ENCODE results near the gene PRSS27. TPM values are rescaled to one million over a fixed set of nuclear protein-coding genes. Genes with fewer than 3 reads are reported as not detected.
"Not testable (repeated sequence)": the region's sequence is repeated elsewhere in the genome, so short reads cannot be mapped to it uniquely, and the experiment has no call there.

The PRSS27 gene
- total RNA-seq, 1 donor from 2014 or later: 1.3 TPM

- Histone ChIP-seq H3K27ac (no peak overlapping the region), H3K36me3 (no peaks in the 10 kb centered on the region), H3K9me3 (no peaks in the 10 kb centered on the region), H3K4me1 (no peaks in the 10 kb centered on the region), H3K4me3 (no peak overlapping the region), H3K27me3 (ENCODE audit: low read depth) (peaks cover 5% of the 10 kb centered on the region)
- intact Hi-C loops (cut with DNase I): no loop called here
- ATAC-seq: peak in 1 of 2 donors; percentile 23
- no peak for DNase-seq
- no peak for TF ChIP-seq CTCF (IDR thresholded peaks at IDR 0.05)
Measured at GRCh38 chr16:2734844-2735515, 15.0 kb upstream of the PRSS27 start.

GRCh38 chr16:2728034-2728433 is 8.0 kb upstream of the PRSS27 start:
- Histone ChIP-seq H3K9me3 (no peaks in the 10 kb centered on the region), H3K4me3 (no peak overlapping the region), H3K36me3 (no peaks in the 10 kb centered on the region), H3K27me3 (ENCODE audit: low read depth) (no peaks in the 10 kb centered on the region), H3K4me1 (no peaks in the 10 kb centered on the region), H3K27ac (no peak overlapping the region)
- no peak for DNase-seq
- intact Hi-C loops (cut with DNase I): no loop called here
- ATAC-seq: no peak
- no peak for TF ChIP-seq CTCF (IDR thresholded peaks at IDR 0.05)

GRCh38 chr16:2726923-2727322 is 6.9 kb upstream of the PRSS27 start:
- Histone ChIP-seq H3K27ac (no peak overlapping the region), H3K9me3 (no peaks in the 10 kb centered on the region), H3K4me3 (no peak overlapping the region), H3K27me3 (ENCODE audit: low read depth) (no peaks in the 10 kb centered on the region), H3K4me1 (no peaks in the 10 kb centered on the region), H3K36me3 (no peaks in the 10 kb centered on the region)
- ATAC-seq: no peak
- no peak for DNase-seq
- intact Hi-C loops (cut with DNase I): no loop called here
- TF ChIP-seq CTCF (IDR thresholded peaks at IDR 0.05): no peak

GRCh38 chr16:2724816-2725348 is 4.9 kb upstream of the PRSS27 start:
- DNase-seq: no peak
- H3K4me3 ChIP-seq: no peak overlapping the region
- intact Hi-C loops (cut with DNase I): no loop called here
- no peaks in the 10 kb centered on the region for H3K36me3 ChIP-seq
- H3K27ac ChIP-seq: no peak overlapping the region
- no peaks in the 10 kb centered on the region for H3K9me3 ChIP-seq
- H3K27me3 ChIP-seq (ENCODE audit: low read depth): no peaks in the 10 kb centered on the region
- ATAC-seq: no peak
- no peak for TF ChIP-seq CTCF (IDR thresholded peaks at IDR 0.05)
- peaks cover 14% of the 10 kb centered on the region for H3K4me1 ChIP-seq

- Histone ChIP-seq H3K27ac (no peak overlapping the region), H3K36me3 (no peaks in the 10 kb centered on the region), H3K4me1 (peaks cover 21% of the 10 kb centered on the region), H3K9me3 (no peaks in the 10 kb centered on the region), H3K4me3 (no peak overlapping the region), H3K27me3 (ENCODE audit: low read depth) (no peaks in the 10 kb centered on the region)
- ATAC-seq (no peak), DNase-seq (no peak)
- TF ChIP-seq CTCF (IDR thresholded peaks at IDR 0.05): no peak
- intact Hi-C loops (cut with DNase I): no loop called here
Measured at GRCh38 chr16:2724088-2724676, 4.2 kb upstream of the PRSS27 start.

- peak overlapping the region; percentile 80 for H3K27ac ChIP-seq
- DNase-seq; H3K9me3 ChIP-seq; intact Hi-C loops (cut with DNase I); H3K27me3 ChIP-seq (ENCODE audit: low read depth); H3K36me3 ChIP-seq: not testable (repeated sequence)
- H3K4me3 ChIP-seq: peak overlapping the region; percentile 66
- peak in 1 of 2 donors; percentile 1 for ATAC-seq
- H3K4me1 ChIP-seq: peaks cover 25% of the 10 kb centered on the region
Measured at GRCh38 chr16:2721634-2722173, 1.7 kb upstream of the PRSS27 start.

Measured in lower lobe of right lung (tissue), 2 donors.